Fibroblast of lung (primary cell): ENCODE measurements around the gene PRPS1L1. TPM values are rescaled to one million over a fixed set of nuclear protein-coding genes. Genes with fewer than 3 reads are reported as not detected.

Experiments
- DNase-seq, 2 donors: peaks; one replicate each; pipeline versions ENCODE4 v3.0.0 to v3.0.0-alpha.2; 2010; ENCODE audit warnings: low read depth in 2 of 2
- H2AFZ ChIP-seq: 2 replicates; pipeline ENCODE4 v1.5.1; 2012; ENCODE audit warnings: low read length, control low read depth, inconsistent platforms
- H3K27ac ChIP-seq: 2 replicates; pipeline ENCODE4 v1.5.1; 2011; ENCODE audit warnings: low read length, control low read depth; ENCODE audit not compliant: insufficient read depth
- H3K27me3 ChIP-seq: 2 replicates; pipeline ENCODE4 v1.5.1; 2011; ENCODE audit warnings: mild to moderate bottlenecking, low read length; ENCODE audit not compliant: control insufficient read depth, insufficient read depth
- H3K36me3 ChIP-seq: 2 replicates; pipeline ENCODE4 v1.5.1; 2011; ENCODE audit warnings: low read length; ENCODE audit not compliant: control insufficient read depth, insufficient read depth
- H3K4me1 ChIP-seq: 2 replicates; pipeline ENCODE4 v1.5.1; 2011; ENCODE audit warnings: low read length; ENCODE audit not compliant: control insufficient read depth, insufficient read depth; ENCODE audit errors: extremely low read depth
- H3K4me2 ChIP-seq: 2 replicates; pipeline ENCODE4 v1.5.1; 2011; ENCODE audit warnings: low read length, control low read depth; ENCODE audit not compliant: insufficient read depth; ENCODE audit errors: extremely low read depth
- H3K4me3 ChIP-seq, 4 experiments: fragments of 200-600 bp in 1 of 4; sonication (generic) in 1 of 4; replicated peaks in 1 of 4; 2 replicates each; pipeline ENCODE4 v1.5.1; 2011 to 2016; ENCODE audit warnings: low read length in 4 of 4, low read depth in 3 of 4, mild to moderate bottlenecking in 3 of 4, control low read depth in 2 of 4, inconsistent platforms in 1 of 4, mixed read lengths in 1 of 4; ENCODE audit not compliant: insufficient read depth in 1 of 4; ENCODE audit errors: control extremely low read depth in 1 of 4
- H3K79me2 ChIP-seq: 2 replicates; pipeline ENCODE4 v1.5.1; 2012; ENCODE audit warnings: mild to moderate bottlenecking, low read length, inconsistent platforms; ENCODE audit not compliant: control insufficient read depth, insufficient read depth
- H3K9ac ChIP-seq: 2 replicates; pipeline ENCODE4 v1.5.1; 2011; ENCODE audit warnings: mild to moderate bottlenecking, low read length, control low read depth; ENCODE audit not compliant: insufficient read depth
- H3K9me3 ChIP-seq: 2 replicates; pipeline ENCODE4 v1.5.1; 2012; ENCODE audit warnings: low read depth, low read length; ENCODE audit not compliant: control insufficient read depth, insufficient read depth
- H4K20me1 ChIP-seq: 2 replicates; pipeline ENCODE4 v1.5.1; 2011; ENCODE audit warnings: low read length; ENCODE audit not compliant: control insufficient read depth, insufficient read depth; ENCODE audit errors: extremely low read depth
- CTCF ChIP-seq, 2 donors: IDR thresholded peaks in 1 of 2; conservative IDR thresholded peaks in 1 of 2; 1 replicate in 1 of 2; 2 replicates in 1 of 2; pipeline ENCODE4 v1.5.1; 2011 to 2012; ENCODE audit warnings: low read length in 2 of 2, control low read depth in 1 of 2, inconsistent platforms in 1 of 2, low read depth in 1 of 2, mild to moderate bottlenecking in 1 of 2
- EZH2 ChIP-seq: IDR thresholded peaks from 2 replicates; pipeline ENCODE4 v1.5.1; 2012; ENCODE audit warnings: low read length, control low read depth, mild to moderate bottlenecking; ENCODE audit errors: missing control alignments
- polyA plus RNA-seq, 2 donors: library from polyadenylated mRNA; depleted of rRNA in 1 of 2; stranded (reverse) in 1 of 2; unstranded in 1 of 2; fragments of >200 nt; gene quantifications; 2 replicates each; pipeline ENCODE4 v1.2.1, GENCODE V29; 2011 to 2012; ENCODE audit warnings: missing spikeins in 1 of 2
- total RNA-seq: library from RNA; depleted of rRNA; stranded (reverse); fragments of >200 nt; gene quantifications from 2 replicates; pipeline ENCODE4 v1.2.1, GENCODE V29; 2014

Gene PRPS1L1
- total and polyA plus RNA-seq, 2 donors (not counting 1 experiment from before 2014, with no cell fraction given), result not detected

- DNase-seq, result no peak
- no peaks in the 10 kb centered on the region for H3K27me3 ChIP-seq
- no peaks in the 10 kb centered on the region for H3K9me3 ChIP-seq
- H4K20me1 ChIP-seq, result no peaks in the 10 kb centered on the region
- H3K4me1 ChIP-seq, result no peaks in the 10 kb centered on the region
- no peaks in the 10 kb centered on the region for H3K79me2 ChIP-seq
- H3K27ac ChIP-seq, result no peak overlapping the region
- H3K36me3 ChIP-seq, result no peaks in the 10 kb centered on the region
- H3K9ac ChIP-seq, result no peak overlapping the region
- TF ChIP-seq EZH2, result no peak
- no peak for TF ChIP-seq CTCF (conservative IDR thresholded peaks at IDR 0.05 in 1 of 2, IDR thresholded peaks at IDR 0.05 in 1 of 2; ENCODE audit: low read depth in 1 of 2, low read length in 2 of 2)
- H3K4me2 ChIP-seq, result no peak overlapping the region
- no peak overlapping the region for H2AFZ ChIP-seq
- no peak overlapping the region for H3K4me3 ChIP-seq
Measured at GRCh38 chr7:17998692-17999091, 29.0 kb downstream of the PRPS1L1 start.

GRCh38 chr7:17996442-17997223 lies 31.0 kb downstream of the PRPS1L1 start:
- Histone ChIP-seq H3K36me3 (no peaks in the 10 kb centered on the region), H3K9me3 (no peaks in the 10 kb centered on the region), H3K9ac (no peak overlapping the region), H3K27ac (no peak overlapping the region), H4K20me1 (no peaks in the 10 kb centered on the region), H3K4me1 (no peaks in the 10 kb centered on the region), H3K4me3 (no peak overlapping the region), H2AFZ (no peak overlapping the region), H3K27me3 (no peaks in the 10 kb centered on the region), H3K4me2 (no peak overlapping the region), H3K79me2 (no peaks in the 10 kb centered on the region)
- TF ChIP-seq EZH2 (no peak), CTCF (conservative IDR thresholded peaks at IDR 0.05 in 1 of 2, IDR thresholded peaks at IDR 0.05 in 1 of 2; ENCODE audit: low read depth in 1 of 2, low read length in 2 of 2) (no peak)
- no peak for DNase-seq

GRCh38 chr7:17996040-17996439 lies 31.6 kb downstream of the PRPS1L1 start:
- no peak for DNase-seq
- Histone ChIP-seq H2AFZ (no peak overlapping the region), H3K4me2 (no peak overlapping the region), H3K27me3 (no peaks in the 10 kb centered on the region), H3K27ac (no peak overlapping the region), H3K4me3 (no peak overlapping the region), H3K36me3 (no peaks in the 10 kb centered on the region), H3K9me3 (no peaks in the 10 kb centered on the region), H3K79me2 (no peaks in the 10 kb centered on the region), H3K4me1 (no peaks in the 10 kb centered on the region), H4K20me1 (no peaks in the 10 kb centered on the region), H3K9ac (no peak overlapping the region)
- TF ChIP-seq EZH2 (no peak), CTCF (conservative IDR thresholded peaks at IDR 0.05 in 1 of 2, IDR thresholded peaks at IDR 0.05 in 1 of 2; ENCODE audit: low read depth in 1 of 2, low read length in 2 of 2) (no peak)
